Measurements from ENCODE around the gene MTCH2. TPM values are rescaled to one million over a fixed set of nuclear protein-coding genes. Genes with fewer than 3 reads are reported as not detected.

MTCH2 gene
- total RNA-seq, 2 donors from 2014 or later: 48.4 to 56.8 TPM

DNA sequence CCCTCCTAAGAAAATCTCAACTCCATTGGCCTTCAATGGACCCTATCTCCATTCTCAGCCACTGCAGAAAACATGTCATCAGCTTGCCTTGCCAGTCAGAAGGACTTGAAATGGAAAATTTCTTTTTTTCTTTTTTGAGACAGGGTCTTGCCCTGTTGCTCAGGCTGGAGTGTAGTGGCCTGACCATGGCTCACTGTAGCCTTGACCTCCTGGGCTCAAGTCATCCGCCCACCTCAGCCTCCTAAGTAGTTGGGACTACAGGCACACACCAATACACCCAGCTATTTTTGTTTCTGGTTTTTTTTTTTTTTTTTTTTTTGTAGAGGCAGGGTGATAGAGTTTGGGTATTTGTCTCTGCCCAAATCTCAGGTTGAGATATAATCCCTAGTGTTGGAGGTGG lies 43.8 kb upstream of the MTCH2 start:
- Histone ChIP-seq H3K4me1 (replicated peaks) (no peaks in the 10 kb centered on the region), H3K27ac (no peak overlapping the region), H3K36me3 (no peaks in the 10 kb centered on the region), H3K4me3 (no peak overlapping the region), H3K9me3 (no peaks in the 10 kb centered on the region), H3K27me3 (replicated peaks; ENCODE audit: insufficient read depth) (no peaks in the 10 kb centered on the region)
- DNase-seq (ENCODE audit: low spot score): no peak
- TF ChIP-seq, protein P1, sequence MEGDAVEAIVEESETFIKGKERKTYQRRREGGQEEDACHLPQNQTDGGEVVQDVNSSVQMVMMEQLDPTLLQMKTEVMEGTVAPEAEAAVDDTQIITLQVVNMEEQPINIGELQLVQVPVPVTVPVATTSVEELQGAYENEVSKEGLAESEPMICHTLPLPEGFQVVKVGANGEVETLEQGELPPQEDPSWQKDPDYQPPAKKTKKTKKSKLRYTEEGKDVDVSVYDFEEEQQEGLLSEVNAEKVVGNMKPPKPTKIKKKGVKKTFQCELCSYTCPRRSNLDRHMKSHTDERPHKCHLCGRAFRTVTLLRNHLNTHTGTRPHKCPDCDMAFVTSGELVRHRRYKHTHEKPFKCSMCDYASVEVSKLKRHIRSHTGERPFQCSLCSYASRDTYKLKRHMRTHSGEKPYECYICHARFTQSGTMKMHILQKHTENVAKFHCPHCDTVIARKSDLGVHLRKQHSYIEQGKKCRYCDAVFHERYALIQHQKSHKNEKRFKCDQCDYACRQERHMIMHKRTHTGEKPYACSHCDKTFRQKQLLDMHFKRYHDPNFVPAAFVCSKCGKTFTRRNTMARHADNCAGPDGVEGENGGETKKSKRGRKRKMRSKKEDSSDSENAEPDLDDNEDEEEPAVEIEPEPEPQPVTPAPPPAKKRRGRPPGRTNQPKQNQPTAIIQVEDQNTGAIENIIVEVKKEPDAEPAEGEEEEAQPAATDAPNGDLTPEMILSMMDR (IDR thresholded peaks at IDR 0.05): no peak
- no peak for TF ChIP-seq POLR2AphosphoS5 (IDR thresholded peaks at IDR 0.05)
- TF ChIP-seq POLR2A (IDR thresholded peaks at IDR 0.05): no peak
- intact Hi-C loops (cut with DNase I): no loop called here
- WGBS: 100% methylated on average over 1 of the region's 1 CpG

DNA sequence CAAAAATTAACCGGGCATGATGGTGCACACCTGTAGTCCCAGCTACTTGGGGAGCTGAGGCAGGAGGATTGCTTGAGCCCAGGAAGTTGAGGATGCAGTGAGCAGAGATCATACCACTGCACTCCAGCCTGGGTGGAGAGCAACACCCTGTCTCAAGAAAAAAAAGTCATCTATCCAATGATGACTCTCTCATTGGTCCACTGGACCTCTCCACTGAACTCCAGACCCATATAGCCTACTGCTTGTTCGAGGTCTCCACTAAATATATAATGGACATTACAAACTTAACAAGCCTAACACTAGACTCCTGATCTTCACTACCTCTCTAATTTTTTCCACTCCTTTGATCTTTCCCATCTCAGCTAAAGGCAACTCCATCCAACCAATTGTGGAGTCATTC lies 33.5 kb upstream of the MTCH2 start:
- Histone ChIP-seq H3K4me1 (replicated peaks) (no peaks in the 10 kb centered on the region), H3K4me3 (no peak overlapping the region), H3K36me3 (no peaks in the 10 kb centered on the region), H3K27me3 (replicated peaks; ENCODE audit: insufficient read depth) (no peaks in the 10 kb centered on the region), H3K9me3 (no peaks in the 10 kb centered on the region), H3K27ac (no peak overlapping the region)
- no peak for TF ChIP-seq POLR2A (IDR thresholded peaks at IDR 0.05)
- TF ChIP-seq, protein P1 (IDR thresholded peaks at IDR 0.05): no peak
- TF ChIP-seq POLR2AphosphoS5 (IDR thresholded peaks at IDR 0.05): no peak
- WGBS: 72% methylated on average over 2 of the region's 2 CpGs
- intact Hi-C loops (cut with DNase I): no loop called here
- DNase-seq (ENCODE audit: low spot score): no peak

DNA sequence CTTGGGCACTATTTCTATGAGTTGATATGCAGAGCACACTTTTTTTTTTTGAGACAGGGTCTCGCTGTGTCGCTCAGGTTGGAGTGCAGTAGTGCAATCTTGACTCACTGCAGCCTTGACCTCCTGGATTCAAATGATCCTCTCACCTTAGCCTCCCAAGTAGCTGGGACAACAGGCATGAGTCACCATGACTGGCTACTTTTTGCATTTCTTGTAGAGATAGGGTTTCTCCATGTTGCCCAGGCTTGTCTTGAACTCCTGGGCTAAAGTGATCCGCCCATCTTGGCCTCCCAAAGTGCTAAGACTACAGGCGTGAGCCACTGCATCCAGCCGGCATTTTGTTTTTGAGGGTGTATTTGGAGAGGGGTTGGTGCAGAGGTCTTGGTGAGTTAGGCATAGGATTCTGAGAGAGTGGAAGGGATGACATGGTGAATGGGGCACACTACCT lies 29.9 kb upstream of the MTCH2 start:
- Histone ChIP-seq H3K4me3 (no peak overlapping the region), H3K36me3 (no peaks in the 10 kb centered on the region), H3K9me3 (no peaks in the 10 kb centered on the region), H3K4me1 (replicated peaks) (no peaks in the 10 kb centered on the region), H3K27ac (no peak overlapping the region), H3K27me3 (replicated peaks; ENCODE audit: insufficient read depth) (no peaks in the 10 kb centered on the region)
- intact Hi-C loops (cut with DNase I): no loop called here
- DNase-seq (ENCODE audit: low spot score): no peak
- TF ChIP-seq POLR2AphosphoS5 (IDR thresholded peaks at IDR 0.05) (no peak), POLR2A (IDR thresholded peaks at IDR 0.05) (no peak)
- TF ChIP-seq, protein P1 (IDR thresholded peaks at IDR 0.05): no peak
- WGBS: 94% methylated on average over 5 of the region's 5 CpGs

DNA sequence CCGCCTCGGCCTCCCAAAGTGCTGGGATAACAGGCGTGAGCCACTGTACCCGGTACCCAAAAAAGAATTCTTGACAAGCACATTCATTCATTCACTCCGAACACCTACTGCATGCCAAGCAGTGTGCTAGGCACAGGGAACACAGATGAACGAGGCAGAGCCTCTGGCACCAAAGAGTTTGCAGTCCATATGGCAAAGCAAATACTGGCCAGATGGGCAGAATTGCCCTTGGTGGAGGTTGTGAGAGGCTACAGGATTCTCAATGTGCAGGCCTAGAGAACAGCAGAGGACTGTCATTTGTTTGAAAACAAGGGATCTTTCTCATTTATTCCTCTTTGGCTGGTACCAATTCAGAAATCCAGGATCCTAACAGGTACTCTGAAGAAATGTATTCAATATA lies 27.5 kb upstream of the MTCH2 start:
- WGBS: 93% methylated on average over 6 of the region's 6 CpGs
- intact Hi-C loops (cut with DNase I): no loop called here
- no peak for DNase-seq (ENCODE audit: low spot score)
- H3K4me1 ChIP-seq (replicated peaks): no peaks in the 10 kb centered on the region
- H3K4me3 ChIP-seq: no peak overlapping the region
- TF ChIP-seq POLR2A (IDR thresholded peaks at IDR 0.05): no peak
- no peak for TF ChIP-seq POLR2AphosphoS5 (IDR thresholded peaks at IDR 0.05)
- TF ChIP-seq, protein P1 (IDR thresholded peaks at IDR 0.05): no peak
- H3K27me3 ChIP-seq (replicated peaks; ENCODE audit: insufficient read depth): no peaks in the 10 kb centered on the region
- H3K36me3 ChIP-seq: no peaks in the 10 kb centered on the region
- no peaks in the 10 kb centered on the region for H3K9me3 ChIP-seq
- H3K27ac ChIP-seq: no peak overlapping the region

DNA sequence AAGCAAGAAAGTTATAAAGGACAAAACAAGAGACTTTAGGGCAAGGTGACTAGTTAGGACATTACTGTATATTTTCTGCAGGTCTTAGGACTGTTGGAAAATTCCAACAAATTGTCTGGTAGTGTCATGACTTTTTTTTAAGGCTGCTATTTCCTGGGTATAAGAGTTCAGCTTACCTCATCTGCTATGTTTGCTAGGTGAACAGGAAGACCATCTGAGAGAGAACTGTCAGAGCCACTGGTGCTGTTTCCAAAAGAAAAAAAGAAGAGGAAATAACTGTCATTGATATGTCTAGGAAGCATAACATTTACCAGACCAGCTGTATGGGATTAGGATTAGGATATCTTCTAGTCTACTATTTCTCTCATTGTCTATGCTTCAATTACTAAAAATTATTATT lies 26.3 kb upstream of the MTCH2 start:
- intact Hi-C loops (cut with DNase I): no loop called here
- H3K36me3 ChIP-seq: no peaks in the 10 kb centered on the region
- DNase-seq (ENCODE audit: low spot score): no peak
- H3K27ac ChIP-seq: no peak overlapping the region
- no peaks in the 10 kb centered on the region for H3K27me3 ChIP-seq (replicated peaks; ENCODE audit: insufficient read depth)
- no peaks in the 10 kb centered on the region for H3K9me3 ChIP-seq
- H3K4me3 ChIP-seq: no peak overlapping the region
- TF ChIP-seq, protein P1 (IDR thresholded peaks at IDR 0.05): no peak
- TF ChIP-seq POLR2AphosphoS5 (IDR thresholded peaks at IDR 0.05): no peak
- no peak for TF ChIP-seq POLR2A (IDR thresholded peaks at IDR 0.05)
- H3K4me1 ChIP-seq (replicated peaks): no peaks in the 10 kb centered on the region
